ENCODE measurements around the gene TXNRD2. TPM values are rescaled to one million over a fixed set of nuclear protein-coding genes. Genes with fewer than 3 reads are reported as not detected.
"Not testable (repeated sequence)": the region's sequence is repeated elsewhere in the genome, so short reads cannot be mapped to it uniquely, and the experiment has no call there.

Gene TXNRD2
- total RNA-seq, 1 donor from 2014 or later, result 28.7 TPM

DNA sequence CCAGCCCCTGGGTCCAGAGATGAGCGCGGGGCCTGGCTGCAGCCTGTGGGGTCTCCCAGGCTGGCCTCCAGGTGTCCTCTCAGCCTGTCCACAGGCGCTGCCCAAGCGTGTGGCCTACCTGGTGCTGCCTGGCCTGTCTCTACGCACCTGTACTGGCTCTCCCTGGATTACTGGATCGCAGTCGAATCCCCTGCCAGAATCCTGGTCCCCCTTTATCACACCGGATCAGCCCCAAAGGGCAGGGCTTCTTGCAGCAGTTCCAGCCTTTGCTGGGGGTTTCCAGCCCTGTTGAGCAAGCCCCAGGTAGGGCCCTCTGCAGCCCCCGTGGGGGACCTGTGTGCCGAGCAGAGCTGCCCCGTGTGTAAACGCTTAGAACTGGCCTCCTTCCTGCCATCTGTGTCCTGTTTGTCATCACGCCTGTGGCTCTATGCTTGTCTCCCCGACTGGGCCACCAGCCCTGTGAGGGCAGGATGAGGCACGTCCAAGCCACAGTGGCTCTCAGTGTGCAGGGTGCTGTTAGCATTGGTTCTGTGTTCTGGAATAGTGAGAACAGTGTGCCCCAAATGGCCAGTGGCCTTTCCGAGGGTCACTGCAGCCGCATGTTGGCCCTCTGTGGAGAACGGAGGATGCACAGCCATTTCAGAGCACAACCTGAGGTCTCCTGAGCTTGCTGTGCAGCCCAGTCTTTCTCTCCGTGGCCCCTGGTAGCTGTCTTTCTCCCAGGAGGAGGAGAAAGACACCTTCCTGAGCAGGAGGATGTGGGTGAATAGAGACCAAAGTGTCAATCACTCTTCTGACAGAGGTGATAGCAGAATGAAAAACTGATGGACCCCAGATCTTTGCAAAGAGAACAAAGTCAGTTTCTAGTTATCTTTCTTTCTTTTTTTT lies 13.9 kb upstream of the TXNRD2 start:
- DNase-seq (ENCODE audit: low read depth), result no peak

DNA sequence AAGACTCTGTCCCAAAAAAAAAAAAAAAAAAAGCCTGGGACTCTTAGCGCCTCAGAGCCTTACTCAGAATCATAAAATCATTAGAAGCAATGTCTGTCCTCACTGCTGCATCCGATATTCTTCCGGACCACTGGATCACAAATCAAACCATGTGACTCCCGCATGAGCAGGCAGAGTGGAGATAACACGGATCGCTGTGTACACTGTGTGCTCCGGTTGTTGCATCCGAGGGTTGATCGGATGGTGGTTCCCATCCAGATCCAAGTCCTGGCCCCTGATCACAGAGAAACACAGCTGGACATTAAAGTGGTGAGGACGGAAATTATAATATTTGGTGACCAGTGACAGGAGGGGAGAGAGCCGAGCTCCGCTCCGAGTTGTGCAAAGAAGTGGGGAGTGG lies 9.7 kb upstream of the TXNRD2 start:
- no peak for DNase-seq (ENCODE audit: low read depth)

DNA sequence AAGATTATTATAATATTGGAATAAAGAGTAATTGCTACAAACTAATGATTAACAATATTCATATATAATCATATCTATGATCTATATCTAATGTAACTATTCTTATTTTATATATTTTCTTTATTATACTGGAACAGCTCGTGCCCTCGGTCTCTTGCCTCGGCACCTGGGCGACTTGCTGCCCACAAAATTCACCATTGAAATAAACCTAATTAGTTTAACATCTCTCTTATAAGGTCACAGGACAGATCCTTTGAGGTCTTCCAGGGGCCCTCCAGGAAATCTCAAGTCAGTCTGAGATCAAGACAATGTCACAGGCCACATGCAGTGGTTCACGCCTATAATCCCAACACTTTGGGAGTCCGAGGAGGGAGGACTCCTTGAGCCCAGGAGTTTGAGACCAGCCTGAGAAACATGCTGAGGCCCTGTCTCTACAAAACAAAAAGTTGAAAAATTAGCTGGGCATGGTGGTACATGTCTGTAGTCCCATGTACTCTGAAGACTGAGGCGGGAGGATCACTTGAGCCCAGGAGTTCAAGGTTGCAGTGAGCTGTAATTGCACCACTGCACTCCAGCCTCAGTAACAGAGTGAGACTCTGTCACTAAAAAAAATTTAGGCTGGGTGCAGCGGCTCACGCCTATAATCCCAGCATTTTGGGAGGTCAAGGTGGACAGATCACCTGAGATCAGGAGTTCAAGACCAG lies 6.6 kb upstream of the TXNRD2 start:
- no peak for DNase-seq (ENCODE audit: low read depth)

DNA sequence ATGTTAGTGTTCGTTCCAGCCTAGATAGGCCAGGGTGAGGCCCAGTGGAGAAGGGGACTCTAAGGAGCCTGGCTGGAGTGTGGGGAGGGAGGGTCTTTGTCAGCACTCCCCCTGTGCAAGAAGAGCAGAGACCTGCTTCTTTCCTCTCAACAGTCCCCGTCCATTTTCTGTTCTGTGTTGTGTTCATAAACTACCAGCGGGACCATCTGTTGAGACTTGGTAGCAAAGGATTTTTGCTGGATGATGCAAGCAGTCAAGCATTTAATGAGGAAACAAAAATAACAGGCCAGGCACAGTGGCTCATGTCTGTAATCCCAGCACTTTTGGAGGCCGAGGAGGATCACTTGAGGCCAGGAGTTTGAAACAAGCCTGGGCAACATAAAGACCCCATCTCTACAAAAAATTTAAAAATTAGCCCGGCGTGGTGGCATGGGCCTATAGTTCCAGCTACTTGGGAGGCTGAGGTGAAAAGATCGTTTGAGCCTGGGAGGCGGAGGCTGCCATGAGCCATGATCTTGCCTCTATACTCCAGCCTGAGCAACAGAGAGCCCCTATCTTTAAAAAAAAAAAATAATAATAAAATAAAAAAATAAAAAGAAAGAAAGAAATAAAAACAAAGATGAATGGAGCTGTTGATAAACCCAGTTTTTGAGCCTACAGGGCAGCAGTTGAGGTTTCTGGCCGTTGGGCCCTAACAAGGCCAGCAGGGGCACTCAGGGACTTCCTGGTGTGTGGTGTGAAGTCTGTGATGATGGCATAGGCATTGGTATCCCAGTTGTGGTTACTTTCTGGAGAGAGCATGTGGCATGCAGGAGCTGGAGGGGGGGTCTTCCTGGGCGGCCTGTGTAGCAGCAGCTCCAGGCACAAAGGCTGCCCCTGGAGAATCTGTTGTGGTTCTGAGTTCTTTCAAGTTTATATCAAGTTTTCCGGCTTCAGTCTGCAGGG lies 1.7 kb upstream of the TXNRD2 start:
- peak; percentile 97 for DNase-seq (ENCODE audit: low read depth)

DNA sequence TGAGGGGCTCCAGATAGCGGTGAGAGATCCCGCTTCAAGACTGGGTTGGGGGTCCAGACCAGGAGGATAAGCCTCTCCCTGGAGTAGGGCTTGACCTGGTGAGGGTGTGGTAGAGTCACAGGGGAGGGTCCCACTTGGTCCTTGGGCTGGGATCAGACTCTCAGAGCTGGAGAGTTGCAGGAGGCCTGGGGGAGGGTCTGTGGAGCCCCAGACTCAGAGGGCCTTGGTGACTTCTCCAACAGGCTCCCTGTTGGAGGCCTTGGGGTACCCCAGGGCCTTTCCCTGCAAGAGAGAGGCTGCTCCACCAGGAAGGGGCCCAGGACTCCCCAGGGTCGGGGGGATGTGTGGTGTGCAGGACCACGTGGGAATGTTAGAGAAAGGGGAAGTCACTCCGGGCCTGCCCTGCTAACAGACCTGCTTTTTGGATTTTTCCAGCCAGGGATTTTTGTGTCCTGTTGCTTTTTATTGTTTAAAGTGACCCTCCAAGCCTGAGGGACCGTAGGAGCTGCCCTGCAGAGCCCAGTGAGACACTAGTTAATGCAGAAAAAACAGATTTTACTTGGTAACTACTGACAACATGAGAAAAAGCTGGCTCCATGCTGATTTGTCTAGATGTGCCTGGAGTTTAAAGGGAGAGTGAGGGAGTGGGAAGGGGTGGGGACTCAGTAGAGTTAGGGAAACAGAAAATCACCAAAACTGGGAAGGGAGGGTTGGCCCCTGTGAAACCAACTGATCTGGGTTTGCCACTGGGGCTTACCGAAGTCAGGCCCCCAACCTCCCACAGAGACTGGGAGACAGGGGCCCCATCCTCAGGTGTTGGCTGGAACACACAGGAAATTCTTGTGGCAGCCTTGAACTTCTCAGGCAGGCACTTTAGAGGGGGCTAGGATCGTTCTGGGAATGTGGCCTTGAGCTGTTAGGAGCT lies 801 bp upstream of the TXNRD2 start:
- DNase-seq (ENCODE audit: low read depth), result peak; percentile 78

DNA sequence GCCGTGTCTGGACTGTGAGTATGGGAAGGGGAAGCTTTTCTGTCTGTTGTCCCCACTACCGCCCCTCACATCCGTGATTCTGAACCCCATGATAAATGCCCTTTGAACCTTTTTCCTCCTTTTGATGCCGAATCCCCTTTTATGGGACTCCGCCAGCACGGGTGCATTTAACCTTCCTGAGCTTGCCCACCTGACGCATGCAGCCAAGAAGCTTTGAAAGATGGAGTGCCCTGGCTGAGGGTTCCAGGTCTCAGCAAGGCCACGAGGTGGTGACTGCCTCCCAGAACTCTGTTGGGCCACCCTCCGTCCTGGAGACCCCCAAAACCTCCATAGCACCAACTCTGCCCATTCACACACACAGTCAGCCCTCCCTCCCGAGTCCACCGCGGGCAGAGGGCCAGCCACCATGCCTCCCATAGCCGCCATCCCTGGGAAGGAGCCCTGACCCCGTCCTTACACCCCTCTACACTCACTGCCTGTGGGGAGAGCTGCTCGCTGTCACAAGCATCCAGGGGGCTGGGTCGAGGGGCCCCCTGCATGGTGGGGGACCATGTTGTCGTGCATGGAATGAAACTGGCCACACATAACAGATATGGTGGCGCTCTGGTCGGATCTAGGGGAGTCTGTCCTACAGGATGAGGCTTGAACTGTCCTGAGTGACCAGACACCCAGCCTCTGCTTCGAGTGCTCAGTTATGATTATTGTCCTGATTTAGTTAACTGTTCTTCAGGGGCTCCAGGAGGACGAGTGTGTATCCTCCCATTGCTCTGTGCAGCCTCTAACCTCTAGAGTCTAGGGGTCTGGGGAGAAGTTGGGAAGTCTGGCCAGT lies 868 bp downstream of the TXNRD2 start:
- peak; percentile 21 for DNase-seq (ENCODE audit: low read depth)

DNA sequence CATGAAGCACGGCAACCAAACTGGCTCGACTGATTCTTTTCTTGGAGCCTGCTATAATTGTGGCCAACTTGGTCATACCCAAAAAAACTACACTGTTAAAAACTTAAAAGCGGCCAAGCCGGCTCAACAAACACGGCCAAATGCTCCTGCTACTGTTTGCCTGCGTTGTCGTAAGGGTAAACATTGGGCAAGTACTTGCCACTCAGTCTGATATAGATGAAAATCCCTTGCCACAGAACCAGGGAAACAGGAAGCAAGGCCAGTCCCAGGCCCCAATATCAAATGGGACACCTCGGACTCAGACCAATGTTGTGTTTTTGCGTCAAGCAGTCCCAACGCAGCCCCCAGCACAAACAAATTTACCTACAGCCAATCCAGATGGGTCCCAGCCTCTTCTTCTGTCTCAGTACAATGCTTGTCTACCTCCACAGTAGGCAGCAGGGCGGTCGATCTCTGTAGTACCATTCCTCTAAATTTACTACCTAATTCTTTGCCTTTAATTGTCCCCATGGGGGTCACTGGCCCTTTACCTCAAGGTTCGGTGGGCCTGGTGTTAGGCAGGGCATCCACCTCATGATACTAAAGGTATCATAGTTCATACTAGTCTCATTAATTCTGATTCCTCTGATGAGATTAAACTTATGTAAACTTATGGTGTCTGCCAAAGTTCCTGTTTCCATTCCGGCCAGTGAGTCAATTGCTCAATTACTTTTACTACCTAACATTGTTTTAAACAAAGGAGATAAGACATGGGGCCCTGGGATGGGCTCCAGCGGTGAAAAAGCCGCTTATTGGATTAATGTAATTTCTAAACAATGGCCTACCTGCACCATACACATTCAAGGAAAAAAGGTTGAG lies 3.8 kb downstream of the TXNRD2 start:
- no peak for DNase-seq (ENCODE audit: low read depth)

DNA sequence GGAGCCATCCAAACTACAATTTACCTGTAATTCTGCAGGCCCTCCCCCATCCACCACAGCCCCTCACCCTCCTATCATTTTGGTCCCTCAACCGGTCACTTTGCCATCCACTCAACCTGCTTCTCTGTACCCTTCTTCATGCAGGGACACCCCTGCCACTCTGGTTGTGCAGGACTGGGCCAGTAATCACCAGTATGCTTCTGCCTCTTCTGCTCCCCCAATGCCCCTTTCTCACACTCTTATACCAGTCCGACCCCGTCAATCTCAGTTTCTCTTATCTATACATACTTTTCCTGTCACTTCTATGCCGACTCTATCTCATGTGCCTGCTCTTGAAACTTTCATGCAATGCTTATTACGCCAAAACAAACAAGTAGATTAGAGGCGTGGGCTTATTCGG lies 5.1 kb downstream of the TXNRD2 start:
- no peak for DNase-seq (ENCODE audit: low read depth)

DNA sequence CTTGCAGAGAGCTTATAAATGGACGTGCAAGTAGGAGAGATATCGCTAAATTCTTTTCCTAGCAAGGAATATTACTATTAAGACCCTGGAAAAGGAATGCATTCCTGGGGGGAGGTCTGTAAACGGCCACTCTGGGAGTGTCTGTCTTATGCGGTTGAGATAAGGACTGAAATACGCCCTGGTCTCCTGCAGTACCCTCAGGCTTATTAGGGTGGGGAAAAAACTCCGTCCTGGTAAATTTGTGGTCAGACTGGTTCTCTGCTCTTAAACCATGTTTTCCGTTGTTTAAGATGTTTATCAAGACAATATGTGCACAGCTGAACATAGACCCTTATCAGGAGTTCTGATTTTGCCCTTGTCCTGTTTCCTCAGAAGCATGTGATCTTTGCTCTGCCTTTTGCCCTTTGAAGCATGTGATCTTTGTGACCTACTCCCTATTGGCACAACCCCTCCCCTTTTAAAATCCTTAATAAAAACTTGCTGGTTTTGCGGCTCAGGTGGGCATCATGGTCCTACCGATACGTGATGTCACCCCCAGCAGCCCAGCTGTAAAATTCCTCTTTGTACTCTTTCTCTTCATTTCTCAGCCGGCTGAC lies 6.4 kb downstream of the TXNRD2 start:
- DNase-seq (ENCODE audit: low read depth), result not testable (repeated sequence)

DNA sequence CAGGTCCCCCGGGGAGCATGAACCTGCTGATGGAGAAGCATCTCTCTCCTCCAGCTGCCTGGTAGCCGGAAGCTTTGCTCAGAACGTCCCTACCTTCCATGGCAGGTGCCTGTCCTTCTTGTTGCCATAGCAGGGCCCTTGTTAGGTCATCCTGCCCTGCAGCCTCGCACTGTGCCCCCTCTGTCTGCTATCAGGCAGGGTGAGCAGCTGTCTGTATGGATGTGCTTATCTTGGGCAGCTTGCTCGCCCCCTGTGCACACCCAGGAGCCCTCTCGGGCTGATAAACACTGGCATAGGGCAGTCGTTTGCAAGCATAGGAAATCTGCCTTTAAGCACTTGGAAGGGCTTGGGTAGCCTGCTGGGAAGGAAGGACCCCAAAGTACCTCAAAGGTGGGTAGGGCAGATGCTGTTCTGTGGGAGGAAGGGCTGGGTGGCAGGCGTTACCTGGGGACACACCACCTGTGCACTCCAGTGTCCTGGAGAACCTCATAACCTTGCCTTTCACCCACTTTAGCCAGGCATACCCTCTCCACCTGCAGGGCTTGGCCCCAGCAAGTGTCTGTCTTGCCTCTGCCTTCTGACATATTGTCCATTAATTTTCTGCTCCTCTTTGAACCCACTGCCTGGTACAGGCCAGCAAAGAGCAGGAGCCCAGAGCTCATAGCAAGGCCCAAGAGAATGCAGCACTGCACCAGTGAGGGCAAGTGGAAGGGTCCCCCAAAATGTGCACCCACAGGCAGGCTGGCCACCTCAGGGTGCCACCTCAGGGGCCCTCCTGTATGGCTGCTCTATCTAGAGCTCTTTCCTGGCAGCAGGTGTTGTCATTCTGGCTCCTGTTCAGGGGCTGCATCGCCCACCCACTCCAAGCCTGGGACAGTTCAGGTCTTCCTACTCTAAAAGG lies 8.0 kb downstream of the TXNRD2 start:
- DNase-seq (ENCODE audit: low read depth), result no peak

DNA sequence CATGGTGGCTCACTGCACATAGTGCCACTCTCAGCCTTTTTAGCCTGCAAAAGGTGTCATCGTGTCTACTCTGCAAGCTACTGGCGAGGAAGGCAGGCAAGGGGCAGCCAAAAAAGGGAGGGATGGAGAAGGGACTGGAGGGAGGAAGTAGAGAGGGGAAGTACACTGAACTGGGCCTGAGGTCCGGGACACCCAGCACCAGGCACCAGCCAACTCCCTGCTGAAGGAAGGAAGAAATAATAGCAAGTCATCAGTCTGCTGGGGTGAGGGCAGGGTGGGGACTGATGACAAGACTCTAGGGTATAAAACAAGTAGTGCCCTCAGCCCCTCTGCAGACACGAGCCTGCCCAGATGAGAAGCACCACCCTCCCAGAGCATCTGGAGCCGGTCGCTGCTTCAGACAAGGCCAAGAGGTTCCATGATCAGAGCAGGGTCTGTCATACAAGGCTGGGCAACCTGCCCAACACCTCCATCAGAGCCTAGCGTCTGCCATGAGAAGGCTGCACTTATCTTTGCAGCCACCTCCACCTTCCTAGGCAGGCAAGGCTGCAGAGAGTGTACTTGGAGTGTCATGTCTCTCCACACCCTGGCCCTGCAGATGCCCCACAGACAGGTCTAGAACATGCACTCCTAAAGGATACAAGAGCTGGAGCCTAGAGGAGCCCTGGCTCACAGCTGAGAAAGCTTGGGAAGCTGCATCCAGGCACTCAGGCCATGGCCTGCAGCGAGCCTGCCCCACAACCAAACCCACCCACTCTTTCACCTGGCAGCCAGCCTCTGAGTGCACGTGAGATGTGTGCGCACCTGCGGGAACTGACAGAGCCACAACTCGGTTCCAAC lies 9.0 kb downstream of the TXNRD2 start:
- DNase-seq (ENCODE audit: low read depth), result no peak

DNA sequence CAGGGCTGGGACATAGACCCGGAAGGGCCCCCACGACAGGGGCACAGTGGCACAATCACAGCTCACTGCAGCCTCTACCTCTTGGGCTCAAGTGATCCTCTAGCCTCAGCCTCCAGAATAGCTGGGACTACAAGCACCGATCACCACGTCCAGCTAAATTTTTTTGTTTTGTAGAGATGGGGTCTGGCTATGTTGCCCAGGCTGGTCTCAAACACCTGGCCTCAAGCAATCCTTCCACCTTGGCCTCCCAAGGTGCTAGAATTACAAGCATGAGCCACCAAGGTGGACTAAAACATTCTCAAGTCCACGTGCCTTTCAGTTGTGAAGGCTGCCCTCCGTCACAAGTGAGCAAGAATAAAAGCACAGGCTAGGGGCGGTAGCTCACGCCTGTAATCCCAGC lies 10.1 kb downstream of the TXNRD2 start:
- DNase-seq (ENCODE audit: low read depth), result no peak

DNA sequence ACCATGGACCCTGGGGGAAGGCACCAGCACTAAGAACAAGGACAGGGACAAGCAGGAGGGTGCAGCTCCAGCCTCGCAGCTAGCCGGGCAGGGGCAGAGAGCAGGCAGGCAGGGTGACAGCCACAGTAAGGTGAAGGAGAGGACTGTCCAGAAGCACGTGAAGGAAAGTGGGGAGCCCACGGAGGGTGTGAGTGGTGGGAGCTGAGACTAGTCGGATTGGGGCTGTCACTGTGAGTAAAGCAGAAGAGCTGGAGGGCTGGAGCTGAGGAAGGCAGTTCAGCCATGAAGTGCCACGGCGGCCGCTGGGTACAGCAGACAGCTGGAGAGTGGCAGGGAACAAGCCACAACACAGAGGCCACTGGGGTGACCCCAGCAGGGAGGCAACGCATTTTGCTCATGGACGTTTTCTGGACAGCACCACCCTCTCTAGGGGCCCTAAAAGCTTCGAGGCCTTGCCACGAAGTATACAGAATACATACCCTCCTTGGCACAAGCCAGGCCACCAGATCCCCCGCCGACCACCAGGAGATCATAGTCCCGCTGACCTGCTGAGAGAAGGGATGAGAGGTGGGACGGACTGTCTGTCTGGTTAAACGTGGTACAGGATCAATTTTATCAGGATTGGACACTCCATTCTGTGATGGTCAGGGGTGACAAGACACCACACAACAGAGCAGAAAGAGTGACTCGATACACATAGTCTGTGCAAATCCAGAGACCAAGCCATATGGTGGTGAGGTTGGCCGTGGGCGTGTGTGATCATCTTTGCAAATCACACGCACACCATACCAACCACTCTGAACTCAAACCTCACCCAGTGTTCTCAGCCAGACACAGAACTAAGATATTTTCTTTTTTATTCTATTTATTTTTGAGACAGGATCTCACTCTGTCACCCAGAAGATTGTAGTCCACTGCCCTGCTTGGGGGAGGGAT lies 10.8 kb downstream of the TXNRD2 start:
- DNase-seq (ENCODE audit: low read depth), result no peak

DNA sequence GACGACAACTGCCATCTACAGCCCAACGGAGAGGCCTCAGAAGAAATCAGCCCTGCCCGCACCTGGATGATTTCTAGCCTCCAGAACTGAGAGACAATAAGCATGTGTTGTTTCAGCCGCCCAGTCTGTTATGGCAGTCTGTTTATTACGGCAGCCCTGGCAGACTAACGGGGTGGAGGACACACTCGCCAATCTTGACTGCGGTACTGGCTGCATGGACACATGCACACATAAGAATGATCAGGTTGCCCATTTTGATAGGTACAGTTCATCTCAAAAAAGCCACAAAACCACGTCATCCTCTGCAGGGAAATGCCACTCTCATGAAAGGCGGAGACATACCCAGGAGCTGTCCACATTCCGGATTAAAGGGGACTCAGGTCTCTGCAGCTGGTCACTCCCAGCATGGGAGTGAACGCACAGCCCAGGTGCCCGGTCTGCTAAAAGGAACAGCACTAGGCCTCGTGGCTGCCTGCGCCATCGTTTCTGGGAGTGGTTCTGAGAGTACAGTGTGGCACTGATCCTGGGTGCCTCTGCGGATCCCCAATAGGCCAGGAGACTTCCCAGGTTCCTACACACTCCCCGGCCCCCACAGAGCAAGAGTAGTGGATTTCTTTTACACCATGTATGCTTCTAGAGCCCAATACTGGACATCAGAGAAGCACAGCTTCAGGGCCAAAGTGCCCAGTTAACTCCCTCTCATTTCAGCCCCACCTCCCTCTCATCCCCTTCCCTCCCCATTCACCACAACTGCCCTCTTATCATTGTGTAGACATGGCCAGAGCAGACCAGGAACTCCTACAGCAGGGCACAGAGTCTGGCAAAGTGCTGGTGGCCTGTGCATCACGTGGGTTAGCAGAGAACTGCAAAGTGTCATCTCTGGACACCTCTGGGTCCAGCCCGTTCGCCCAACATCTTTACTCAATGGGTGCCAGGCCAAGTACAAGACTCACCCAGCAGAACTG lies 11.8 kb downstream of the TXNRD2 start:
- DNase-seq (ENCODE audit: low read depth), result peak; percentile 28

Measured in myocyte (in vitro differentiated cells).